CD4-positive, CD25-positive, alpha-beta regulatory T cell (primary cell): Measurements from ENCODE around the gene RUNX2. TPM values are rescaled to one million over a fixed set of nuclear protein-coding genes. Genes with fewer than 3 reads are reported as not detected.

ENCODE experiments used
- ATAC-seq, 2 donors: fragments of 150-1000 bp; cut with Tn5 transposase; one replicate each; pipeline ENCODE4 v1.10.0; 2021; ENCODE audit warnings: low read depth in 2 of 2, moderate number of reproducible peaks in 2 of 2, moderate library complexity in 1 of 2
- DNase-seq, 3 donors: peaks; one replicate each; pipeline versions ENCODE4 v3.0.0 to v3.0.0-alpha.2; 2012 to 2022; ENCODE audit warnings: mixed read lengths in 1 of 3
- H3K27ac ChIP-seq: one replicate; pipeline ENCODE4 v1.7.0; 2013; ENCODE audit warnings: mild to moderate bottlenecking, low read length; ENCODE audit not compliant: insufficient read depth, poor library complexity, severe bottlenecking
- H3K27me3 ChIP-seq: one replicate; pipeline ENCODE4 v1.7.0; 2013; ENCODE audit warnings: low read length; ENCODE audit not compliant: control insufficient read depth, insufficient read depth
- H3K36me3 ChIP-seq: one replicate; pipeline ENCODE4 v1.7.0; 2013; ENCODE audit warnings: mild to moderate bottlenecking, low read length, moderate library complexity; ENCODE audit not compliant: control insufficient read depth, insufficient read depth
- H3K4me1 ChIP-seq: 2 replicates; pipeline ENCODE4 v1.7.0; 2013; ENCODE audit warnings: mild to moderate bottlenecking, low read length; ENCODE audit not compliant: insufficient read depth, control insufficient read depth, poor library complexity, severe bottlenecking
- H3K4me3 ChIP-seq: one replicate; pipeline ENCODE4 v1.7.0; 2013; ENCODE audit warnings: low read depth, mild to moderate bottlenecking, low read length, moderate library complexity
- H3K9me3 ChIP-seq, 2 experiments: 1 replicate in 1 of 2; 2 replicates in 1 of 2; pipeline ENCODE4 v1.7.0; 2013; ENCODE audit warnings: low read length in 2 of 2, mild to moderate bottlenecking in 1 of 2, moderate library complexity in 1 of 2; ENCODE audit not compliant: control insufficient read depth in 2 of 2
- H3K27ac Mint-ChIP-seq, 3 donors: one replicate each; pipeline ENCODE4 v1.8.0; 2020 to 2022; ENCODE audit warnings: mild to moderate bottlenecking in 3 of 3, mixed read lengths in 3 of 3, moderate library complexity in 2 of 3
- H3K27me3 Mint-ChIP-seq: one replicate; pipeline ENCODE4 v1.8.0; 2022; ENCODE audit warnings: mild to moderate bottlenecking, mixed read lengths
- H3K36me3 Mint-ChIP-seq: one replicate; pipeline ENCODE4 v1.8.0; 2020; ENCODE audit warnings: mixed read lengths
- H3K4me1 Mint-ChIP-seq, 4 donors: one replicate each; pipeline ENCODE4 v1.8.0; 2020 to 2022; ENCODE audit warnings: mixed read lengths in 4 of 4, mild to moderate bottlenecking in 1 of 4
- H3K4me3 Mint-ChIP-seq, 4 donors: one replicate each; pipeline ENCODE4 v1.8.0; 2020 to 2022; ENCODE audit warnings: mild to moderate bottlenecking in 4 of 4, mixed read lengths in 4 of 4, moderate library complexity in 3 of 4
- H3K9me3 Mint-ChIP-seq, 7 donors: one replicate each; pipeline ENCODE4 v1.8.0; 2020 to 2022; ENCODE audit warnings: mixed read lengths in 7 of 7, mild to moderate bottlenecking in 3 of 7, moderate library complexity in 2 of 7
- polyA plus RNA-seq, 4 donors: library from polyadenylated mRNA; unstranded; fragments of 300-500 nt; fragmentation: Illumina TruSeq; gene quantifications; one replicate each; pipeline ENCODE4 v1.2.3, GENCODE V29; 2021
- total RNA-seq: library from RNA; stranded (reverse); gene quantifications from one replicate; pipeline ENCODE4 v1.2.3, GENCODE V29; 2022

The RUNX2 gene
- total and polyA plus RNA-seq, 5 donors from 2014 or later, result 5.3 to 30.0 (median 5.5) TPM

DNA sequence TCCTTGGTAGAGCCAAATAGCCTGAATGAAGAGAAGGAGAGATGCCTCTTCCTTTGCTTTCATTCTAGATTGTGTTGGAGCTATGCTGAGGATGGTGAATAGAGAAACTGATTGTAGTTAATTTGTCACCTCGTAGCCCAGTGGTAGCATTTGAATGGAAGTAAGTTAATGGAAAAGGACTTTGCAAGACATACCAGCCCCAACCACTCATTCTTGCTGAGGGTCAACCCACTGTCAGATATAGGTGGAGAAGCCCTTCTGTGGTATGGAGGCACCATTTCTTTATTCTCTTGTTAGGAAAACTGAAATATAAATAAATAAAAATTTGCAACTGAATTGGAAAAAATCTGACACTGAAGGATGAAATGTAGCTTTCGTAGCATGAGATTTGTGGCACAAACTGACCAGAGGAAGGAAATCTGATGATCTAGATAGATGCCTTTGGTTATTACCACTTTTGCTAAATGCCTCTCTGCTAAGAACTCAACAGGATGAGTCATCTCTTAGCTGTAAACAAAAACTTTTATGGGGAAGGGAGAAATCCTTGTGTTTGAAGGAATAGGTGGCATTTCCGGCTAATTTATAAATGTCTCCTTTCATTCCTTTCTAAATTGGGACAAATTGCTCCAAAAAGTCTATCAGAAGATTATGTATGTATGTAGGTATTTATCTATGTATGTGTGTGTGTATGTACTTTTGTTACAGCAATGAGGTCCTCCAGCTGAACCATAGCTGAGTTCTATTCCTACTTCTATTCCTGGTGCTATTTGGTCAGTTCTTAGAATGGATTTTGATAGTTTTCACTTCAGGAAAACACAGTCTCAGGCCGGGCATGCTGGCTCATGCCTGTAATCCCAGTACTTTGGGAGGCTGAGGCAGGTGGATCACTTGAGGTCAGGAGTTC lies 126.1 kb downstream of the RUNX2 start:
- Mint-ChIP-seq H3K36me3 (peaks cover 5% of the 10 kb centered on the region), H3K4me1 (peaks cover 20 to 44% (median 36%) of the 10 kb centered on the region in 4 donors), H3K27ac (no peak overlapping the region), H3K27me3 (peaks cover 4% of the 10 kb centered on the region), H3K9me3 (no peaks in the 10 kb centered on the region), H3K4me3 (peak overlapping the region in 1 of 4 donors; percentile 4)
- no peak overlapping the region for H3K4me3 ChIP-seq
- H3K27me3 ChIP-seq, result no peaks in the 10 kb centered on the region
- DNase-seq (no peak), ATAC-seq (no peak)
- no peak overlapping the region for H3K27ac ChIP-seq
- no peaks in the 10 kb centered on the region for H3K9me3 ChIP-seq
- peaks cover 4% of the 10 kb centered on the region for H3K36me3 ChIP-seq
- H3K4me1 ChIP-seq, result peaks cover 21% of the 10 kb centered on the region

DNA sequence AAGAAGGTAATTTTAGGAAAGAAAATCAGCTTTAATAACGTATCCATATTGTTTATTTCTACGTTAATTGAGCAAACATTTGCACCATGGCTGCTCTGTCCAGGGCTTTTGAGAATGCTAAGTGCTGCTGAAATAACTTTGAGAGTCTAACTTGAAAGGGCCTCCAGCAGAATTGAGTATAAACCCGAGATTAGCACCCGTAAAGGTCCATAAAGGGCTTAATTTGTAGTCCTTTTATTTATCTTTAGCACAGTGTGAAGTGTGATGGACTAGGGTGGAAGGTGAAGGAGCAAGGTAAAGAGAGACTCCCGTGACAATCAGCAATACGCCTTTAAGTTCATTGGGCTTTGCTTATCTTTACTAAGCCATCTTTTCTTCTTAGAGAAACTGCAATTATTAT lies 127.3 kb downstream of the RUNX2 start:
- Mint-ChIP-seq H3K4me3 (no peak overlapping the region), H3K27me3 (peaks cover under 1% of the 10 kb centered on the region), H3K27ac (no peak overlapping the region), H3K4me1 (peaks cover 17 to 35% (median 29%) of the 10 kb centered on the region in 4 donors), H3K36me3 (peaks cover 5% of the 10 kb centered on the region), H3K9me3 (no peaks in the 10 kb centered on the region)
- ATAC-seq (no peak), DNase-seq (no peak)
- Histone ChIP-seq H3K27me3 (no peaks in the 10 kb centered on the region), H3K4me3 (no peak overlapping the region), H3K27ac (no peak overlapping the region), H3K9me3 (no peaks in the 10 kb centered on the region), H3K4me1 (peaks cover 13% of the 10 kb centered on the region), H3K36me3 (peaks cover 7% of the 10 kb centered on the region)

DNA sequence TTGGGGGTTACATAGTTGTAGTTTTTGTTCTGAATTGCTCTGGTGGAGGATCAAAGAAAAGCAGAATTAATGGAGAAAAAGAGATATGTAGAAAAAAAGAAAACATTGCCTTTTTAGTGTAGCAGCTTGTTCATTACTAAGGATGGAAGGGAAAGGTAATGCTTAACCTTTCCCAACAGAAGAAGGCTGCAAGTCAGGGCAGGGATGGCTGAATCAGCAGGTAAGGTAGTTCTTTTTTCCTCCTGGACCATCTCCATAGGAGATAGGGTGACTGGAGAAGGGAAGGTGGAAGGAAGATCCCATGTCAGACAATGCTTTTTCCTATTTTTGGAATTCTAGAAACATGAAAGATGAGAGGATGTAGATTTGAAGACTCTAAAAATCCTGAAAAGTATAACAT lies 129.0 kb downstream of the RUNX2 start:
- Mint-ChIP-seq H3K4me1 (peaks cover 8 to 20% (median 15%) of the 10 kb centered on the region in 4 donors), H3K27ac (no peak overlapping the region), H3K4me3 (no peak overlapping the region), H3K9me3 (no peaks in the 10 kb centered on the region), H3K27me3 (no peaks in the 10 kb centered on the region), H3K36me3 (no peaks in the 10 kb centered on the region)
- no peak overlapping the region for H3K4me3 ChIP-seq
- ATAC-seq (no peak), DNase-seq (no peak)
- H3K27ac ChIP-seq, result no peak overlapping the region
- peaks cover 7% of the 10 kb centered on the region for H3K36me3 ChIP-seq
- H3K9me3 ChIP-seq, result no peaks in the 10 kb centered on the region
- H3K27me3 ChIP-seq, result no peaks in the 10 kb centered on the region
- peaks cover 15% of the 10 kb centered on the region for H3K4me1 ChIP-seq

DNA sequence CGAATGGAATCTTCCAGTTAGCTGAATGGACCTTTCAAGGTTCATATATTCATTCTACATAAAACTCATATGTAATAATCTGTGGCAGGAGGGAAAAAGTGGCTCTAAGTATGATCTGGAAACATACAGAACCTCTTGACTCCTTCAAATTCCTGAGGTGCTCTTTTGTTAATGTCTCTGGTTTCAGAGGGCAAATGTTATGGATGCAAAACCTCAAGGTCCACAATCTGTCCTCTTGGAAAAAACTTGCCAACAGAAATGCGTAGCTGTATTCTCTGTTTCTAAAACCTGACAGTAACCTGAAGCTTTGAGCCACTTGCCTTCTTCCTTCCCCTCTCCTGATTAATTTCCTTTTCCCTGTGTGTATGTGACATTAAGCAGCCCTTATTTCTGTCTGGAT lies 130.5 kb downstream of the RUNX2 start:
- Mint-ChIP-seq H3K4me1 (peaks cover 8 to 22% (median 17%) of the 10 kb centered on the region in 4 donors), H3K4me3 (no peak overlapping the region)

DNA sequence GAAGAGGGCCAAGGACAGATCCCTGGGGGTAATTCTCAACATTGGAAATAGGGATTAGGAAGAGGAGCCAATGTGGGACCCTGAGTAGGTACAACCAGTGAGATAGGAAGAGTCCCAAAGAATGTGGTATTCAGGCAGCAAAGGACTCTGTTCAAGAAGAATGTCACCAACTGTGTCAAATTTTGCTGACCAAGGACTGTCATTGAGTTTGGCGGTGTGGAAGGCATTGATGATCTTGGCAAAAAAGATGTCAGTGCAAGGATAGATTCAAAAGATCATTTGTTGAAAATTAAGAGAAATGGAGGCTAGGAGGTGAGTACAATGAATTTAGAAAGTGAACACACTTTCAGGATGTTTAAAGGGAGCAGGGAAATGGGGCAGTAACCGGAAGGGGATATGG lies 132.0 kb downstream of the RUNX2 start:
- no peaks in the 10 kb centered on the region for H3K27me3 ChIP-seq
- H3K27ac Mint-ChIP-seq, result no peak overlapping the region
- peaks cover 2% of the 10 kb centered on the region for H3K36me3 ChIP-seq
- H3K4me1 ChIP-seq, result peaks cover 13% of the 10 kb centered on the region
- H3K27me3 Mint-ChIP-seq, result no peaks in the 10 kb centered on the region
- H3K9me3 ChIP-seq, result no peaks in the 10 kb centered on the region
- no peak for ATAC-seq
- DNase-seq, result no peak
- H3K4me1 Mint-ChIP-seq, result peaks cover 8 to 15% (median 14%) of the 10 kb centered on the region in 4 donors
- no peaks in the 10 kb centered on the region for H3K36me3 Mint-ChIP-seq
- no peak overlapping the region for H3K27ac ChIP-seq
- no peak overlapping the region for H3K4me3 ChIP-seq
- H3K4me3 Mint-ChIP-seq, result no peak overlapping the region
- H3K9me3 Mint-ChIP-seq, result no peaks in the 10 kb centered on the region

More for the DNA sequence above, 130.5 kb downstream of the RUNX2 start:
- Histone ChIP-seq H3K4me1 (peaks cover 13% of the 10 kb centered on the region), H3K4me3 (no peak overlapping the region), H3K9me3 (no peaks in the 10 kb centered on the region), H3K27ac (no peak overlapping the region), H3K27me3 (no peaks in the 10 kb centered on the region), H3K36me3 (peaks cover 5% of the 10 kb centered on the region)
- ATAC-seq (no peak), DNase-seq (no peak)
- no peaks in the 10 kb centered on the region for H3K27me3 Mint-ChIP-seq
- no peaks in the 10 kb centered on the region for H3K9me3 Mint-ChIP-seq
- H3K36me3 Mint-ChIP-seq, result no peaks in the 10 kb centered on the region
- H3K27ac Mint-ChIP-seq, result no peak overlapping the region

DNA sequence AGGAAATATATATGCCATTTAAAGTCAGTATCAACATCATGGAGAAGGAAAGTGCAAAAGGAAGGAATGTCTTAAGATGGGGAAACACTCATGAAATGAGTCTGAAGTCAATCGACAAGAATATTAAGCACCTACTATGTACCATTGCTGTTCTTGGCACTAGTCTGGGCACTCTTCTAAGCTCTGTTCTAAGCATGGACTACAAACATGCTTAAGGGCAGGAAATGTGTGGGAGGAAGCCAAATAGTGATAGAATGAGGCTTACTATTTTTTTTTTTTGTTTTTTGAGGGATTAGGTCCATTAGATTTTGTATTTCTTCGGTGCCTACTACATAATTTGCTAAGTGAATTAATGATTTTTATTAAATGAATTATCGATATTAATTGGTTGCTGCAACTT lies 133.4 kb downstream of the RUNX2 start:
- no peak overlapping the region for H3K4me3 Mint-ChIP-seq
- H3K27me3 Mint-ChIP-seq, result no peaks in the 10 kb centered on the region
- H3K4me1 ChIP-seq, result peaks cover 13% of the 10 kb centered on the region
- H3K27ac Mint-ChIP-seq, result no peak overlapping the region
- H3K4me1 Mint-ChIP-seq, result peaks cover 8 to 15% (median 14%) of the 10 kb centered on the region in 4 donors
- H3K36me3 ChIP-seq, result peaks cover 2% of the 10 kb centered on the region
- no peak overlapping the region for H3K27ac ChIP-seq
- ATAC-seq (no peak), DNase-seq (no peak)
- no peaks in the 10 kb centered on the region for H3K9me3 Mint-ChIP-seq
- no peaks in the 10 kb centered on the region for H3K36me3 Mint-ChIP-seq
- H3K27me3 ChIP-seq, result no peaks in the 10 kb centered on the region
- H3K4me3 ChIP-seq, result no peak overlapping the region
- no peaks in the 10 kb centered on the region for H3K9me3 ChIP-seq

DNA sequence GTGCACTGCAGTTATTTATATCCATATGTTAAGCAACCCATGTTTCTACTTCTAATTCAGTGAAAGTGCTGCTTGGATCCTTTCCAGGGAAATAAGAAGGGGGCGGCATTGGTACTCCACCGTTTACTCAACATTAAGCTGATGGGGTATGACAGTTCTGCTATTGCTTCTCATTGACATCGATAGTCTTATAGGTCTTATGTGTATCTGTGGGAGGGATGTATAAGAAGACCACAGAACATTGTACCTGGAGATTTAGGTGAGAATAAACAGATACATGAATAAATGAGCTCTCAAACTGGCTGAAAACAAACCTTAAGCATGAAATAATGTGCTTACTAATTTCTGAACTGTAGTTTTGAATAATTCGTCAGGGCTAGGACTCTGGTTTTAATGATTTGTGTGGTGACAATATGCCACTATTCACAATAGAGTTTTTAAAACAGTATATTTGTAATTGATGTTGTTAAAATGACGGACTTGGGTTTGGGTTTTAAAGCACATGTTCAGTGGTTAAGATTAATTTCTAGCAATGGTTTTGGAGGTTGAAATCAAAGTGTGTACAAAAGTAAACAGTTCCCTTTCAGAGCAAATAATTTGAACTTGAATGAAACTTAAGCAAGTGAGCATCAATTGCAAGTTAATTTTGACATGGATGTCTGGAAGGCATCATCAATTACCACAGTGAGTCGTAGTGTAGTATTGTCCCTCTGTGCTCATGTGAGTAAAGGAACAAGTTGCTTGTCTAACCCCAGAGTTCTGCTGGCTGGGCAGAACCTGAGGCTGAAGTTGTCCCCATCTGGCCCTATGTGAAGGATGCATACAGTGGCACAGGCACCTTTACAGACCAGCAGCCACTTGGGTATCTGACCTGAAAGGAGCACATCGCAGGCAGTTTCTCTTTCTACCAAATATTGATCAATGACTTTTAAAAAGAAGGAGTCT lies 134.3 kb downstream of the RUNX2 start:
- Histone ChIP-seq H3K4me1 (peaks cover 13% of the 10 kb centered on the region), H3K9me3 (no peaks in the 10 kb centered on the region), H3K27me3 (no peaks in the 10 kb centered on the region), H3K36me3 (peaks cover 2% of the 10 kb centered on the region), H3K27ac (no peak overlapping the region), H3K4me3 (no peak overlapping the region)
- H3K4me3 Mint-ChIP-seq, result no peak overlapping the region
- peaks cover under 1% of the 10 kb centered on the region for H3K36me3 Mint-ChIP-seq
- no peak for DNase-seq
- H3K4me1 Mint-ChIP-seq, result peaks cover 6 to 15% (median 12%) of the 10 kb centered on the region in 4 donors
- H3K27ac Mint-ChIP-seq, result peak overlapping the region in 2 of 3 donors; percentile 45 to 57
- no peaks in the 10 kb centered on the region for H3K9me3 Mint-ChIP-seq
- no peak for ATAC-seq
- no peaks in the 10 kb centered on the region for H3K27me3 Mint-ChIP-seq
